HCT116 (cell line): ENCODE measurements around the gene KISS1R. TPM values are rescaled to one million over a fixed set of nuclear protein-coding genes. Genes with fewer than 3 reads are reported as not detected.

Experiments
- ATAC-seq: fragments of 200-7000 bp; cut with Tn5 transposase; 2 replicates; pipeline ENCODE4 v1.9.1; 2020; ENCODE audit warnings: mild to moderate bottlenecking, moderate library complexity
- BruUV-seq: library from RNA; stranded (reverse); fragments of 400-500 nt; replicated peaks from 2 replicates; lab custom pipeline; 2021; lab: Mats Ljungman, UMichigan
- CTCF ChIA-PET: fragments of 300-600 bp; sonication (Branson Sonifier 250); formaldehyde crosslinking; loops from one replicate; lab custom pipeline; 2021; ENCODE audit warnings: antibody characterized with exemption; lab: Charles Lee
- POLR2A ChIA-PET: fragments of 300-600, 350-600 bp; sonication (Branson Sonifier 250); formaldehyde crosslinking; loops from one replicate; lab custom pipeline; 2021; ENCODE audit warnings: antibody characterized with exemption; lab: Charles Lee
- RAD21 ChIA-PET, 2 experiments: fragments of 300-600 bp; sonication (Branson Sonifier 250); formaldehyde crosslinking; loops; one replicate each; lab custom pipeline; 2023; ENCODE audit warnings: low total read pairs in 2 of 2; ENCODE audit not compliant: uncharacterized antibody in 2 of 2, unreplicated experiment in 2 of 2, low non-redundant PET in 1 of 2; lab: Charles Lee
- DNase-seq: peaks from one replicate; pipeline ENCODE4 v3.0.0-alpha.2; 2010; ENCODE audit warnings: low read depth, low spot score
- H2AFZ ChIP-seq: fragments of 200-600 bp; shearing (Covaris generic), sonication (generic); 2 replicates; pipeline ENCODE4 v1.6.1; 2017; ENCODE audit warnings: low read depth, mixed run types, mixed read lengths, antibody characterized with exemption, low read length; ENCODE audit not compliant: poor library complexity, severe bottlenecking
- H3K27ac ChIP-seq: 2 replicates; pipeline ENCODE4 v1.5.1; 2012; ENCODE audit warnings: low read depth, low read length
- H3K27me3 ChIP-seq: fragments of 200-600 bp; sonication (generic); 2 replicates; pipeline ENCODE4 v1.6.1; 2016; ENCODE audit warnings: mixed run types, low read length, mixed read lengths; ENCODE audit not compliant: insufficient read depth
- H3K36me3 ChIP-seq, 2 experiments: fragments of 200-500 bp in 1 of 2; fragments of 200-600 bp in 1 of 2; sonication (Bioruptor generic) in 1 of 2; sonication (generic) in 1 of 2; 2 replicates each; pipeline versions ENCODE4 v1.5.1 to v1.6.1; 2014 to 2016; ENCODE audit warnings: low read length in 2 of 2, inconsistent platforms in 1 of 2, mixed read lengths in 1 of 2, mixed run types in 1 of 2; ENCODE audit not compliant: insufficient read depth in 2 of 2, control insufficient read depth in 1 of 2
- H3K4me1 ChIP-seq, 2 experiments: fragments of 200-600 bp in 1 of 2; sonication (generic) in 1 of 2; 2 replicates each; pipeline versions ENCODE4 v1.5.1 to v1.6.1; 2012 to 2017; ENCODE audit warnings: low read length in 2 of 2, inconsistent platforms in 1 of 2, mild to moderate bottlenecking in 1 of 2, mixed read lengths in 1 of 2, mixed run types in 1 of 2, moderate library complexity in 1 of 2; ENCODE audit not compliant: insufficient read depth in 2 of 2, control insufficient read depth in 1 of 2
- H3K4me2 ChIP-seq: fragments of 200-600 bp; sonication (generic); 2 replicates; pipeline ENCODE4 v1.6.1; 2017; ENCODE audit warnings: mixed run types, low read length, mixed read lengths
- H3K4me3 ChIP-seq, 2 experiments: fragments of 200-600 bp in 1 of 2; sonication (generic) in 1 of 2; replicated peaks in 1 of 2; 2 replicates each; pipeline ENCODE4 v1.5.1; 2011 to 2016; ENCODE audit warnings: low read length in 2 of 2, control low read depth in 1 of 2, low read depth in 1 of 2, mild to moderate bottlenecking in 1 of 2, mixed read lengths in 1 of 2, mixed run types in 1 of 2
- H3K79me2 ChIP-seq: fragments of 200-600 bp; sonication (generic); 2 replicates; pipeline ENCODE4 v1.6.1; 2017; ENCODE audit warnings: mild to moderate bottlenecking, mixed run types, low read length, moderate library complexity, mixed read lengths; ENCODE audit not compliant: insufficient read depth
- H3K9ac ChIP-seq: fragments of 200-600 bp; sonication (generic); 2 replicates; pipeline ENCODE4 v1.6.1; 2016; ENCODE audit warnings: low read length, mixed read lengths
- H3K9me2 ChIP-seq: fragments of 200-600 bp; sonication (generic), shearing (Covaris generic); 2 replicates; pipeline ENCODE4 v1.6.1; 2017; ENCODE audit warnings: mixed run types, mild to moderate bottlenecking, moderate library complexity; ENCODE audit not compliant: insufficient read depth
- H3K9me3 ChIP-seq, 2 experiments: fragments of 200-500 bp in 1 of 2; fragments of 200-600 bp in 1 of 2; sonication (Bioruptor generic) in 1 of 2; sonication (generic) in 1 of 2; 2 replicates each; pipeline ENCODE4 v1.6.1; 2014 to 2017; ENCODE audit warnings: low read length in 2 of 2, mixed read lengths in 2 of 2, inconsistent platforms in 1 of 2, low read depth in 1 of 2, mild to moderate bottlenecking in 1 of 2, mixed run types in 1 of 2, moderate library complexity in 1 of 2; ENCODE audit not compliant: control insufficient read depth in 1 of 2, insufficient read depth in 1 of 2
- H4K20me1 ChIP-seq: fragments of 200-600 bp; sonication (generic), shearing (Covaris generic); 2 replicates; pipeline ENCODE4 v1.6.1; 2017; ENCODE audit warnings: mixed run types, mild to moderate bottlenecking, moderate library complexity; ENCODE audit not compliant: insufficient read depth
- CTCF ChIP-seq, 3 experiments: fragments of 200-600 bp in 1 of 3; sonication (generic) in 1 of 3; IDR thresholded peaks in 2 of 3; conservative IDR thresholded peaks in 1 of 3; 2 replicates each; pipeline ENCODE4 v1.5.1; 2012 to 2017; ENCODE audit warnings: low read depth in 2 of 3, low read length in 2 of 3, antibody characterized with exemption in 1 of 3, borderline replicate concordance in 1 of 3, control low read depth in 1 of 3, mild to moderate bottlenecking in 1 of 3, mixed read lengths in 1 of 3, mixed run types in 1 of 3, moderate library complexity in 1 of 3; ENCODE audit not compliant: insufficient read depth in 1 of 3
- EZH2 ChIP-seq: fragments of 200-600 bp; sonication (generic); IDR thresholded peaks from 2 replicates; pipeline ENCODE4 v1.6.1; 2017; ENCODE audit warnings: antibody characterized with exemption, mixed run types
- EZH2phosphoT487 ChIP-seq: fragments of 200-600 bp; IDR thresholded peaks from 2 replicates; pipeline ENCODE4 v1.6.1; 2018; ENCODE audit warnings: antibody characterized with exemption, borderline replicate concordance
- FOSL1 ChIP-seq: IDR thresholded peaks from 2 replicates; pipeline ENCODE4 v1.6.1; 2012; ENCODE audit warnings: low read depth
- POLR2A ChIP-seq: IDR thresholded peaks from 2 replicates; pipeline ENCODE4 v1.7.0; 2011; ENCODE audit warnings: borderline replicate concordance; ENCODE audit not compliant: insufficient read depth, insufficient read length; ENCODE audit errors: extremely low read depth
- POLR2AphosphoS5 ChIP-seq: IDR thresholded peaks from 2 replicates; pipeline ENCODE4 v1.6.1; 2011; ENCODE audit warnings: mild to moderate bottlenecking, low read depth, low read length, moderate library complexity
- SIN3A ChIP-seq: IDR thresholded peaks from 2 replicates; pipeline ENCODE4 v1.6.1; 2012; ENCODE audit warnings: low read depth
- ZBTB33 ChIP-seq: IDR thresholded peaks from 2 replicates; pipeline ENCODE4 v1.6.1; 2011; ENCODE audit warnings: mild to moderate bottlenecking, low read length, moderate library complexity; ENCODE audit not compliant: insufficient replicate concordance; ENCODE audit errors: extremely low read depth
- ZFX ChIP-seq: fragments of 450-650 bp; IDR thresholded peaks from 2 replicates; pipeline ENCODE4 v1.6.1; 2017
- ZNF274 ChIP-seq: fragments of 200-500 bp; sonication (Bioruptor generic); IDR thresholded peaks from 2 replicates; pipeline ENCODE4 v1.6.1; 2014; ENCODE audit warnings: mild to moderate bottlenecking, low read depth, low read length, inconsistent platforms
- intact Hi-C: fragments of 100-400 bp; cut with micrococcal nuclease; formaldehyde crosslinking; loops from 2 replicates; pipeline ENCODE4 v1.10.0; 2022
- total RNA-seq: library from RNA; stranded (reverse); gene quantifications from one replicate; pipeline ENCODE4 v1.2.1, GENCODE V29; 2021; ENCODE audit not compliant: unreplicated experiment
- TF ChIP-seq, protein P1 (sequence below): IDR thresholded peaks from 2 replicates; pipeline ENCODE4 v1.6.1; 2012
- TF ChIP-seq, protein P2 (sequence below): IDR thresholded peaks from 2 replicates; pipeline ENCODE4 v1.6.1; 2012

KISS1R gene
- total RNA-seq, 1 experiment from 2014 or later: 5.9 TPM

DNA sequence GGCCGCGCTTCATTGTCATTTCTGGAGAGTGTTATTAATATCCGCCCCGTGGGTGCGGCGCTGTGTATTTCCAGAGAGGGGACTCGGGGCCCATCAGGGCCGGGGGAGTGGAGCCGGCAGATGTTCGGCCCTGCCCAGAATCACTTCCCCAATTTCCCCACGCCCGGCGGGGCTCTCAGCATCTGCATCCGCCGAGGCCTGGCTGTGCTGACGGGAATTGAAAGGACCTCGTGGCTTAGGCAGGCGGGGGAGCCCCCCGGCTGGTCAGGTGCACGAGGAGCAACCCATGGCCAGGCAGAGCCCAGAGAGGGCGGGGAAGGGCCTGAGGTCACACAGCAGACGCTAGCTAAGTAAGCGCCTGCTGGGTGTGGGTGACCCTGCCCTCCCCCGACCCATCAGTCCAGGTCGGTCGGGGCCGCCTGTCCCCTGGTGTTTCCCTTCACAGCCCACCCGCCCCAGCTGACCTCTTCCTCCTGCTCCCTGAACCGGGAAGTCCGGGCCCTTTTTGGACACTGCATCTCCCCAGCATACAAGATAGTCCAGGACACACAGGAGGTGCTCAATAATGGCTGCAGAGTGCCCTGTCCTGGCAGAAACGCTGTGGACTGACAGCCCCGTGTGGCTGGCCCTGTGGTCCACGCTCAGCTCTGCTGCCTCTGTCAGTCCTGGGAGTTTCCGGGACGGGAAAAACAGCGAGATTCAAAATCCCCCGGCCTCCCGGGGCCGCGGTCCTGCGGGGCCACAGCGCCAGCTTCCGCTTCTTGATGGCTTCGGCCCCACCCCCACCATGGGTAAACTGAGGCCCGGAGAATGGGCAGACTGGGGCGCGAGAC is 30.8 kb downstream of the KISS1R start:
- Histone ChIP-seq H3K27ac (no peak overlapping the region), H3K79me2 (peaks cover 3% of the 10 kb centered on the region), H3K9me2 (no peaks in the 10 kb centered on the region), H3K9me3 (no peaks in the 10 kb centered on the region), H3K9ac (no peak overlapping the region), H3K27me3 (no peaks in the 10 kb centered on the region), H3K36me3 (no peaks in the 10 kb centered on the region; a peak in 1 of 4 replicates), H4K20me1 (no peaks in the 10 kb centered on the region), H3K4me3 (no peak overlapping the region)
- DNase-seq: no peak
- RAD21 ChIA-PET: no interaction called here
- no peak for TF ChIP-seq POLR2AphosphoS5
- TF ChIP-seq ZBTB33: no peak
- TF ChIP-seq, protein P1, sequence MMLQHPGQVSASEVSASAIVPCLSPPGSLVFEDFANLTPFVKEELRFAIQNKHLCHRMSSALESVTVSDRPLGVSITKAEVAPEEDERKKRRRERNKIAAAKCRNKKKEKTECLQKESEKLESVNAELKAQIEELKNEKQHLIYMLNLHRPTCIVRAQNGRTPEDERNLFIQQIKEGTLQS: no peak
- no peak for TF ChIP-seq ZNF274
- no peak for TF ChIP-seq POLR2A
- TF ChIP-seq FOSL1: no peak
- no peak for TF ChIP-seq ZFX
- TF ChIP-seq, protein P2, sequence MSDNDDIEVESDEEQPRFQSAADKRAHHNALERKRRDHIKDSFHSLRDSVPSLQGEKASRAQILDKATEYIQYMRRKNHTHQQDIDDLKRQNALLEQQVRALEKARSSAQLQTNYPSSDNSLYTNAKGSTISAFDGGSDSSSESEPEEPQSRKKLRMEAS: no peak
- no peak for TF ChIP-seq SIN3A
- TF ChIP-seq EZH2phosphoT487: no peak
- no peak for TF ChIP-seq EZH2
- TF ChIP-seq CTCF (IDR thresholded peaks at IDR 0.05 in 2 of 3, conservative IDR thresholded peaks at IDR 0.05 in 1 of 3; ENCODE audit: borderline replicate concordance in 1 of 3, insufficient read depth in 1 of 3, low read depth in 2 of 3, low read length in 2 of 3): no peak
- TF ChIP-seq, all 23 proteins: peak for 0
- POLR2A ChIA-PET: no interaction called here
- H3K4me2 ChIP-seq: no peak overlapping the region
- H2AFZ ChIP-seq: no peak overlapping the region
- H3K4me1 ChIP-seq: peaks cover 28 to 44% of the 10 kb centered on the region in 2 experiments
- ATAC-seq: no peak
- CTCF ChIA-PET: no interaction called here
- intact Hi-C loops: no loop called here
- BruUV-seq: no TSS peak
